ENCODE measurements around the gene CCZ1. TPM values are rescaled to one million over a fixed set of nuclear protein-coding genes. Genes with fewer than 3 reads are reported as not detected.

Gene CCZ1
- 71.5 to 97.5 TPM (median 79.1 TPM) in 5 replicates for total RNA-seq (2022; extraction: Qiagen RNA extraction; ENCODE audit: low read depth)

DNA sequence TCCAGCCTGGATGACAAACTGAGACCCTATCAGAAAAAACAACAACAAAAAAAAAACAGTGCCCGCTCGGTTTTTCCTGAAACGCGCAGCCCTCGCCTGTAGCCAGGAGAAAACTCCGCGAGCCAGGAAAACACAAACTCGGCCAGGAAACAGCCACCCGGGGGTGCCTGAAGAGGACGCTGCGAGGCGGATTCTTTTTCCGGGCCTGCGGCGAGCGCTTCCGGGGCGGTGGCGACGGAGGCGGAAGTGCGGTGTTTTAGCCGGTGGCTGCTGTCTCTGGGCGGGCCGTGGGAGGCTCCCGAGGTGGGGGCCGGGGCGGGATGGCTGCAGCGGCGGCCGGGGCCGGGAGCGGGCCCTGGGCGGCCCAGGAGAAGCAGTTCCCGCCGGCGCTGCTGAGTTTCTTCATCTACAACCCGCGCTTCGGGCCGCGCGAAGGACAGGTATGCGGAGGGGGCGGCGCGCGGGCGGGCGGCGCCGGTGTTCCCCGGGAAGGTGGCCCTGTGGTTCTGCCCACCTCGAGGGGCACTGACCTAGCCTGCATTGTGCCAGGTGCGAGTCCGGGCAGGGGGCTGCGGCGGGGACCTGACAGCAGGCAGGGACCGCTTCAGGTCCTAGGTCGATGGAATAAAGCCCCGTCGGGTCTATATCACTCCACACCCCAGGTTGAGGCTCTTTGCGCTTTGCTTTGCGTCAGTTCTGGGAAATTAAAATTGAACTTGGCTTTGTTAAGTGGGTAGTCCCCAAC is at the start of gene CCZ1:
Gene CCZ1, plus strand, starts transcription at position 254 of the 745 bp plus-strand sequence. Its CDS starts 67 bp downstream, at position 321.

GRCh38 chr7:5970347-5970911 is 71.9 kb downstream of the CCZ1 start, which contains the start of gene RSPH10B:
TSS of gene RSPH10B (minus strand) at chr7:5970689. CDS start at chr7:5967116, 3,573 bp downstream.

Other genes with a start within 250 kb of the CCZ1 start
- 25.8 to 30.0 TPM (median 28.7 TPM) in 5 replicates for gene RNF216, start 117.1 kb upstream of the CCZ1 start, total RNA-seq (2022; extraction: Qiagen RNA extraction; ENCODE audit: low read depth)
- gene OCM, start 17.9 kb upstream of the CCZ1 start, total RNA-seq (2022; extraction: Qiagen RNA extraction; ENCODE audit: low read depth) = not detected in 5 replicates
- 0.09 to 0.27 TPM (median 0.12 TPM) in 4 of 5 replicates, not detected in the other for gene RSPH10B, start 72.0 kb downstream of the CCZ1 start, total RNA-seq (2022; extraction: Qiagen RNA extraction; ENCODE audit: low read depth)
- 12.0 to 15.3 TPM (median 14.0 TPM) in 5 replicates for gene PMS2, start 110.3 kb downstream of the CCZ1 start, total RNA-seq (2022; extraction: Qiagen RNA extraction; ENCODE audit: low read depth)
- gene AIMP2, start 110.5 kb downstream of the CCZ1 start, total RNA-seq (2022; extraction: Qiagen RNA extraction; ENCODE audit: low read depth) = 85.7 to 94.1 TPM (median 92.5 TPM) in 5 replicates
- 0.50 to 0.99 TPM (median 0.78 TPM) in 5 replicates for gene ANKRD61, start 132.6 kb downstream of the CCZ1 start, total RNA-seq (2022; extraction: Qiagen RNA extraction; ENCODE audit: low read depth)
- 56.2 to 87.6 TPM (median 81.8 TPM) in 5 replicates for gene EIF2AK1, start 160.4 kb downstream of the CCZ1 start, total RNA-seq (2022; extraction: Qiagen RNA extraction; ENCODE audit: low read depth)
- gene USP42, start 206.2 kb downstream of the CCZ1 start, total RNA-seq (2022; extraction: Qiagen RNA extraction; ENCODE audit: low read depth) = 7.1 to 8.8 TPM (median 8.7 TPM) in 5 replicates